GM21619 (cell line): ENCODE measurements around the gene FHOD3.

Experiments
- ATAC-seq: cut with Tn5 transposase; IDR thresholded peaks from one replicate; pipeline ENCODE4 v1.9.1; 2021; ENCODE audit not compliant: unreplicated experiment

The FHOD3 gene

DNA sequence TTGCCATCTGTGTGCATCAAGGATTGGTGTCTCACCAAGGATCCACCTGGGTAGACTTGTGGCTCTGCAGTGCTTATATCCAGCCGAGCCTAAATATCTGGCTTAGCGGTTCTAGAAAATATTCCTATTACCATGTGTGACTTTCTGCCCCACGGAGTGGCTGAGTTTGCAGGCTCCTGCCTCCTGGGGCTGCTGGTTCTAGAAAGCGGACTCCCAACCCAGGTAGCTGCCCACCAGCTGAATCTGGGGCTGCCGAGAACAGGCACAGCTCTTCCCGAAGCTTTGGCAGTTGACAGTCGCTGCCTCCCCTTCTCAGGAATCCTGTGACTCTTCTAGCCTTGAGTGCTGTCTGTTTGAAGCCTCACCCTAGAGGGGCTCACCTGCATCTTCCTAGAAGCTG lies 426.7 kb downstream of the FHOD3 start:
- no peak for ATAC-seq

DNA sequence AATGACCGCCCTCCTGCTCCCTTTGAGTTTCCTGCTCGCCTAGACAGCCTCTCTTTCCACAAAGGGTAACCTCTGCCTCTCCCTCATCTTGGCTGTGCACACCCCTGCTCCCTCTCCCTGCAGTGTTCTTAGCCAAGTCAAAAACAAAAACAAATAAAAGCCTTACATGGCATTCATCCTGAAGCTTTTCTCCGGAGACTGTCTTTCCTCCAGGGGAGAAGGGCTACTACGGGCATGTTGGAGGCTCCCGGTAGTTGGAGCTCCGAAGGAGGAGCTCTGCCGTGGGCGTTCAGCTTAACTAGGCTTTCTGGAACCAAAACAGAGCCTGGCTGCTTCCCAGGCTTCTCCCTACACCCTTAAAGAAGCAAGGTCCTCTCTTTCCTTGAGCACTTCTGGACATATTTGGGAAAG lies 427.1 kb downstream of the FHOD3 start:
- no peak for ATAC-seq

- ATAC-seq: no peak
These were observed 430.8 kb downstream of the FHOD3 start for GRCh38 chr18:36728345-36728744.

DNA sequence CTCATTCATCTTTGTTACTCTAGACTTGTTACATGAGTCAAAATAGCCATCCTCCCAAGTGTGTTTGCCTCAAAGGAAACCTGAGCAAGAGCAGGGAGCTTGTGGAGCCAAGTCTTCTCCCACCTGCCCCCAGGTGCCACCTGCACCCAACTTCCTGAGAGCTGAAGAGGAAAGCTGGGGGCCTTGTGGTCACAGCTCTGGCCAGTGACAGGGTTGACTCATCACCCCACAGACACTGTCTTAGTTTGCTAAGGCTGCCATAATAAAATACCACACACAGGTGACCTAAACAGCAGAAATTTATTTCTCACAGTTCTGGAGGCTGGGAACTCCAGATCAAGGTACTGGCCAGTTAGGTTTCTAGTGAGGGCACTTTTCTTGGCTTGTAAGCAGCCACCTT lies 431.7 kb downstream of the FHOD3 start:
- no peak for ATAC-seq

- ATAC-seq: no peak
These were observed 434.8 kb downstream of the FHOD3 start for GRCh38 chr18:36732264-36732663.

GRCh38 chr18:36733150-36733549 lies 435.6 kb downstream of the FHOD3 start:
- no peak for ATAC-seq

DNA sequence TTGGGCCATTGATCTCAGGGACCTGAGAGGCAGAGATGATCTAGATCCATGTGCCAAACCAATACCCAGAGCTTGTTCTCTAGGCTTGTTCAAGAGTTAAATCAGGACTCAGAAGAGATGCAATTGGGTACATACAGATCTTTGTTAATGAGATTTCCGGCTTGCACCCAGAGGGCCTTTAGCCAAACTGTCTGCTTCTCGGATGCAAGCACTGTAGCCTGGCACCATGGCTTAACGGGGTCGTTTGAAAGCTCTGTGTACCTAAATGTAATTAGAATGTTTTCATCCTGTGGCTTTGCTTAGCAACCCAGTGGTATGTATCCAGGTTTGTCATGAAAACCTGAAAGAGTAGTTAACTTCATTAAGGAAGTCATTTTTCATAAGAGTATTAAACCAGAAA lies 437.1 kb downstream of the FHOD3 start:
- no peak for ATAC-seq

DNA sequence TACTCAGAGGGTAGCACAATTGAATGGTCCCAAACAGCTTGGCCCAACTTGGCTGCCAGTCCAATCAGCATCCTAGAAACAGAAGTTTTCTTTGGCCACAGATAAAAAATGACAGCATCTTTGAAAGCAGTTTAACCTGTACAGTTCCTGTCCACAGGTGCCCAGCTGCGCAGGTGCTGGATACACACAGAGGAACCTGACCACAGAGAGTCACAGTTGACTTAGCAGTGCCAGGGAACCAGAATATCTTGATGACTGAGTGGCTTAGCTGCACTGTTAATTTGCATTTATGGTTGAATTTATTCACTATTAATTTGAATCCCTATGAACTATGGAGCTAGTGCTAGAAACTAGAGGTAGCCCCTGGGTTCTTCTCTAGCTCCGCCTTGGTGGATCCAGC lies 437.6 kb downstream of the FHOD3 start:
- ATAC-seq: no peak

DNA sequence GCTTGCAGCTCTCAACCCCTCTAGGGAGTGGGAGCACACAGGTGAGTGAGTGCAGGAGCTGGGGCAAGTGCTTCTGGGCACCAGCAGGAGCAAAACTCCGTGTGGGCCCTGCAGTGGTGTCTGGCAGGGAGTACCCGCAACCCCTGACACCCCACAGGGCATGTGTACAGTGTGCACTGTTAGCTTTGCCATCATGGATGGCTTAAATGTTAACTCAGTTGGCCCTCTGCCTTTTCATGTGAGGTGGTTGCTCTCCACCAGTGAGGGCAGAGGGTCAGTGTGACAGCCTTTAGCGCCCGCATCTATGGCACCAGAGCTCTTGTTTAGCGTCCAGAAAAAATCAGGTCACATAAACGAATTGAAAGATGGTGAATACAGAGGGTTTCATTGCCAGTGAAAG lies 438.6 kb downstream of the FHOD3 start:
- no peak for ATAC-seq

DNA sequence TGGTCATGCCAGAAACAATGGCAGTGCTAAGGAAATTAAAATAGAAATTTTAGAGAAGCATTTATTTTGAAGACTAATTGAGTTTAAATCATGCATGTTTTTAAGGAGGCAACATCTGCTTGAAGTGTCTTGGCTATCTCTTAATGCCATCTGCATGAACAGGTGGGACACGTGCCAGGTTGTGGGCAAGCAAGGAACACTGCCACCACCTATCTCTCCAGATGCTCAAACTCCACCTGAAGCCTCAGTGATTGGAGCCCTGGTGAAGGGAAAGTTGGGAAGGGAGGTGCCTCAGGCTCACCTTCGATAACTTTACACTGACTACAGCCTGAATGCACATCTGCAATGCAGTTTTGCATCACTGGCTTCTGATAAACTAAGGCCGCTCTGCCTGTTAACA lies 439.8 kb downstream of the FHOD3 start:
- ATAC-seq: no peak

DNA sequence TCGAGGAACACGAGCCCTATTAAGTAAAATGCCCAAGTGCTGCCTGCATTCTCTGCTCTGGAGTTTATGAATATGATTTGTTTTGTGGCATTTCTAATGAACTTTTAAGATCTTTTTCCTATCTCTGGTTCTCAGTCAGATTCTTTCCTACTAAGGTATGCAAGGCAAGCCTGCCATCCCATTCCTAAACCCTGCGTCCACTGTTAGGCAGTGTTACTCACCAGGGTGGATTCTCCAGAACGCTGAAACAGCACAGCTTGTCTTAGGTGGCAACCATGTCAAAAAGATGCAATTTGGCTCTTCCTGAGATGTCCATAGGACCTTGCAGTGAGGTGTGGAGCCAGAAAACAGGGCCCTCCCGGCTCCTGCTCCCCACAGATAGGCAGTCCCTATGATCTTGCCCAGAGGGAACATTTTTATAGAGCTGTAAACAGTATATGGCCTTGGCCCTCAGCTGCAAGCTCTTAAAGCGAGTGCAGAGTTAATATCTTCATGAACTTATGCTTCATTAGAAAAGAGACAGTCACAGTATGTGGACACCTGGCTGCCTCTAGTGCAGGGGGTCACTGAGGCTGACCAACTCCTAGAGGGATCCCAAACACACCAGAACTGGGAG lies 446.9 kb downstream of the FHOD3 start:
- no peak for ATAC-seq

DNA sequence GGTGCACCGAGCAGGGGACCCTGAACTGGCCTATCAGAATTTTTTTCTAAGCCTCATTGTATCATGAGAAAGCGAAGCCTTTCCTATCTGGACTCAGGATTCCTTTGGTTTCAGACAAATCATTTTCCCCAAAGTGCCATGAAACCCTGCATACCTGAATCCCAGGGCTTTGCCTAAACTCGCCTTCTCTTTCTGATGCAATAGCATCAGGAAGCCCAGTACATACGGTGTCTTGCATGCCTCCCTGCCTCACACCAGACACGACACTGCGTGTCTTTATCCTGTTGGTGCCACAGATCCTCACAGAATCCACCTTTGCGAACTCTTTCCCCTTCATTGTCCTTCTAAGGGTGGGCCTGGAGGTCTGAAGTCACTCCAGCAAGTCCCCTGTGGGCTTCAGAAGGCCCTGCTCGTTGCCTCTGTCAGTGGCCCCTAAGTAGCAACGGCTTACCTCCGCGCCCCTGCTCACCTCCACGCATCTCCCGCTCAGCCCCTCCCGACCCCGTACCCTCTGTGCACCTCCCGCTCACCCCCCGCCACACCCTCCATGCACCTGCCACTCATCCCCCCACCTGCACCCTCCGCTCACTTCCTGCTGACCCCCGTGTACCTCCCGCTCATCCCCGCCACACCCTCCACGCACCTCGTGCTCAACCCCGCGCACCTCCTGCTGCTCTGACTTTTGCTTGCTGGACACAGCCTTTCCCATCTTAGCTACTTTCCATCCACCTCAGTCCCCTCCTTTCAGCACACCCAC lies 447.9 kb downstream of the FHOD3 start:
- ATAC-seq: no peak

- ATAC-seq: no peak
These were observed 455.7 kb downstream of the FHOD3 start for GRCh38 chr18:36752929-36753865.

DNA sequence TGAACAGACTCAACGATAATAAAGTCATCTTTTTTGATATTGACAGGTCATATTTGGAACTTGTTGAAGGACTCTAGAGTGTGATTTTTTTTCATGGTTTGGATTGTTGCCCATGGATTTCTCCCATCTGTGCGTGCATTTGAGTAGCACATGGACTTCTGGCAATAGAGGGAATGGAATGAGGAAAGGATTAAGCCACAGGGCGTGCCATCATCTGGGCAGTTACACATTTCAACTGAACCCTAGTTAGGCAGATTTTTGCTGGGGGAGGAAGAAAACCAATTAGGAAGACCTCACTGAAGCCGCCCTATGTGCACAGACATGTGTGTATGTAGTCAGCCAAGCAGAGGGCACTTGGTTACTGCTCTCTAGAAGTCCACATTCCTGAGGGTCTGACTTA lies 458.7 kb downstream of the FHOD3 start:
- ATAC-seq: no peak

- ATAC-seq: no peak
These were observed 459.6 kb downstream of the FHOD3 start for GRCh38 chr18:36757081-36757480.

DNA sequence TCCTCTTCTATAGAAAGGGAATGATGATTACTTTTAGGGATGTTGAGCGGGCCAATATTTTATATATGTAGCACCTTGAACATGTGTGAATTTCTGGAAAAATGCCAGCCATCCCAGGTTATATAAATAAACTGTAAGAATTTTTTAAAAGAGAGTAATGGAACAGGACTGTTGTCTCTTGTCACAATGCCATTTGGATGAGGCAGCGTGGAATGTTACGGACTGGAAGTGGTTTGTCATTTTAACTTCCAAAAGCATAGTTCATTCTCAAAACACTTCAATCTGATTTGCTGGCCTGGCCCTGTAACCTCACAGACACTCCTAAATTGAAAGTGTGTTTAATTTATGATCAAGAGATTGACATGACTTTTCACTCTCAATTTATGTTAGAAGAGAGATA lies 460.5 kb downstream of the FHOD3 start:
- ATAC-seq: no peak

- ATAC-seq: no peak
These were observed 461.1 kb downstream of the FHOD3 start for GRCh38 chr18:36758623-36759022.

GRCh38 chr18:36759167-36759776 lies 461.8 kb downstream of the FHOD3 start:
- no peak for ATAC-seq

DNA sequence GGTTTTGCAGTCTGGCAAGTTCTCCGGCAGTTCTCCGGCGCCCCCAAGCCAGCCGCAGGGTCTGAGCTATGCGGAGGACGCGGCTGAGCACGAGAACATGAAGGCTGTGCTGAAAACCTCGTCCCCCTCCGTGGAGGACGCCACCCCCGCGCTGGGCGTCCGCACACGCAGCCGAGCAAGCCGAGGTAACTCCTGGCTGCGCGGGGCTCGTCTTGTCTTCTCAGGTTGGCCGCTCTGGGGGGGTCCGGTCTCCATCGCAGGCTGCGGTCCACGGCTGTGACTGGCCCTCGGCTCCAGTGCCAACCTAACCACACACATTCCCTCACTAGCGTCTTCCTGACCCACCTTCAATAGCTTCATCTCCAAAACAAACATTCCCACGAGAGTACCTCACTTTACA lies 463.1 kb downstream of the FHOD3 start:
- no peak for ATAC-seq

GRCh38 chr18:36761186-36761698 lies 463.7 kb downstream of the FHOD3 start:
- no peak for ATAC-seq

DNA sequence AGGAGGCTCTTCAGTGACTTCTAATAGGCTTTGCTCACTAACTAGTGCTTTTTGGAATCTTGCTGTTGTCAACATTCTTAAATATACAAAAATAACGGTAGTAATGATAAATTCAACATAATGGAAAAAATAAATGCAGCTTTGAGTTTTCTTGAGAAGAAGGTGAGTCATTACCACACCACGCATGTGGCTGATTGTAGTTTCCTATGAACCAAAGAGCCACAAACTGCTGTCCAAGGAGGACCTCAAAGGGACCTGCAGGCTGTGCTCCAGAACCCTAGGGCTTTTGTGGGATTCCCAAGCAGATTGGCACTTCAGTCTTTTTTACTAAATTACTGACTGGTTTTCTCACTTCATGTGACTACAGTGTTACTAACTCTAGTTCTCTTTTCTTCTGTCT lies 464.6 kb downstream of the FHOD3 start:
- ATAC-seq: no peak
